Neural progenitor cell (in vitro differentiated cells): Measurements from ENCODE around the gene NPW.

ENCODE experiments used
- EZH2 ChIP-seq: fragments of 200-600 bp; sonication (generic); IDR thresholded peaks from 2 replicates; pipeline ENCODE4 v1.6.1; 2017; ENCODE audit warnings: antibody characterized with exemption, mild to moderate bottlenecking, moderate library complexity
- TF ChIP-seq, protein P1 (sequence below): fragments of 200-600 bp; sonication (generic); IDR thresholded peaks from 2 replicates; pipeline ENCODE4 v1.5.1; 2017; ENCODE audit warnings: antibody characterized with exemption, mild to moderate bottlenecking

DNA sequence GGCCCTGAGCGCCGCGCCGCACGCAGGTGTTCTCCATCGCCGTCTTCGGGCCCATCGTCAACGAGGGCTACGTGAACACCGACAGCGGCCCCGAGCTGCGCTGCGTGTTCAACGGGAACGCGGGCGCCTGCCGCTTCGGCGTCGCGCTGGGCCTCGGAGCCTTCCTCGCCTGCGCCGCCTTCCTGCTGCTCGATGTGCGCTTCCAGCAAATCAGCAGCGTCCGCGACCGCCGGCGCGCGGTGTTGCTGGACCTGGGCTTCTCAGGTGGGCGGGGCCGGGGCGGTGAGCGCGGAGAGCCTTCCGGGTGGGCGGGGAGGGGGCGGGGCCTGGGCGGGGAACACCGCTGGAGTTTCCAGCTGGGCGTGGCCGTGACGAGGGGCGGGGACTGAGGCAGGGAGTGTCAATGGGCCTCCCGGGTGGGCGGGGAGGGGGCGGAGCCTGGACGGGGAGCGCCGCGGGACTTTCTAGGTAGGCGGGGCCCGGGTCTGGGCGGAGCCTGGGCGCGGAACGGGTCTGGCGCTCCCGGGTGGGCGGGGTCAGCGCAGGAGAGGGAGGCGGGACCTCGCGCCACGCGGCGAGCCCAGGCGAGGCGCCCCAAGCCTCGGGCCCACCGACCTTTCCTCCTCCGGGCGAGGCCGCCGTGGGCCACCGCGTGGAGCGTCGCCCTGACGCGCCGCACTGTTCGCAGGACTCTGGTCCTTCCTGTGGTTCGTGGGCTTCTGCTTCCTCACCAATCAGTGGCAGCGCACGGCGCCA is 27.5 kb upstream of the NPW start:
- TF ChIP-seq, protein P1, sequence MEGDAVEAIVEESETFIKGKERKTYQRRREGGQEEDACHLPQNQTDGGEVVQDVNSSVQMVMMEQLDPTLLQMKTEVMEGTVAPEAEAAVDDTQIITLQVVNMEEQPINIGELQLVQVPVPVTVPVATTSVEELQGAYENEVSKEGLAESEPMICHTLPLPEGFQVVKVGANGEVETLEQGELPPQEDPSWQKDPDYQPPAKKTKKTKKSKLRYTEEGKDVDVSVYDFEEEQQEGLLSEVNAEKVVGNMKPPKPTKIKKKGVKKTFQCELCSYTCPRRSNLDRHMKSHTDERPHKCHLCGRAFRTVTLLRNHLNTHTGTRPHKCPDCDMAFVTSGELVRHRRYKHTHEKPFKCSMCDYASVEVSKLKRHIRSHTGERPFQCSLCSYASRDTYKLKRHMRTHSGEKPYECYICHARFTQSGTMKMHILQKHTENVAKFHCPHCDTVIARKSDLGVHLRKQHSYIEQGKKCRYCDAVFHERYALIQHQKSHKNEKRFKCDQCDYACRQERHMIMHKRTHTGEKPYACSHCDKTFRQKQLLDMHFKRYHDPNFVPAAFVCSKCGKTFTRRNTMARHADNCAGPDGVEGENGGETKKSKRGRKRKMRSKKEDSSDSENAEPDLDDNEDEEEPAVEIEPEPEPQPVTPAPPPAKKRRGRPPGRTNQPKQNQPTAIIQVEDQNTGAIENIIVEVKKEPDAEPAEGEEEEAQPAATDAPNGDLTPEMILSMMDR: no peak
- TF ChIP-seq EZH2: no peak
